ENCODE results near the gene WHRN.
A peak's percentile ranks its signal among the peaks of the same experiment; 100 is the strongest.

Gene WHRN

DNA sequence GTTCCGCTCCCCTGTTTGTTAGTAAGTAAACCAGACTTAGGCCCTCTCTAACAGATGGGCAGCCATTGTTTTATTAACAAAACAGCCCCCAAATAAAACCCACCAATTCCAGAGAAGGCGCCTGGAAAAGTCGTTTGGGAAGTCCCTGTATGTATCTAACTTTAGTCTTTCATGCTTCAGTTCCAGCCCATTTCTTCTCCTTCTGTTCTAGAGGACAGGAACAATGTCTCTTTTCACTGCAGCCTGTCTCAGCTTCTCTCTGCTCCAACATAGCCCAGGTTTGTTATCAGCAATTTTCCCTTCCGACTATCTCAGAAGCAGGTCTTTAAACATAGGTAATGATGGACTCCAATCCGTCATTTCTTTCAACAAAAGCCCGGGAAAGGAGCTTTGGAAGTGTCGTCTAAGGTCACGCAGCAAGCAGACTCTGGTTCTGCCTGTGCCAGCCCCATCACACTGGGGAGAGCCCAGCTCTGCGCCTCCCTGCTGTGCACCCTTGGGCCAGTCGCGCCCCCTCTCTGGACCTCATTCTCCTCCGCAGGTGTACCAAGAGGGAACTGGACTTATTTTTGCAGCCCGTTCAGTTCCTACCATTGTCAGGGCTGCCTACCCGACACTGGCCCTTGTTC, 107.9 kb downstream of the WHRN start:
- no peak for DNase-seq (ENCODE audit: low spot score)

DNA sequence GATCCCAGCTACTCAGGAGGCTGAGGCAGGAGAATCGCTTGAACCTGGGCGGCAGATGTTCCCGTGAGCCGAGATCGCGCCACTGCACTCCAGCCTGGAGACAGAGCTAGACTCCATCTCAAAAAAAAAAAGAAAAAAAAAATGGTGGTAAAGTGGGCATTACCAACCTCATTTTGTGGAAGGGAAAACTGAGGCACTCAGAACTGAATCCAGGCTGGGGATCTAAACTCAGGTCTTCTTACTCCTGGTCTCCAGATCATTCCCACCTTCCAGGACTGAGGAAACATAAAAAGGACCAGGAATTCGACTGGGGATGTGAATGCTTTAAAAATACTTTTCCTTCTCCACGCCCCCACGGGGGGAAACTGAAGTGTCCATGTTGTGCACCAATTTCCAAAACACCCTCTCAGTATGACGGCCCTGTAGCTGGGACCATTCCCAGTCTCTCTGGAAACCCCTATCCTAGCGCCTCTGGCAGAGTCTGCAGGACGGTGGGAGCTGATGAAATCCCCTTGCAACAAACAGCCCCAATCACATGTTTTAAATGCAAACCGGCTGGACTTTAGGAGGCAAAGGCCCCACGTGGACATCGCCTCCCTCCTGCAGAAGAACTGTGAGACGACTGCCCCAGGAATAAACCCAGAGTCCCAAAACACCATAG, 108.6 kb downstream of the WHRN start:
- no peak for DNase-seq (ENCODE audit: low spot score)

DNA sequence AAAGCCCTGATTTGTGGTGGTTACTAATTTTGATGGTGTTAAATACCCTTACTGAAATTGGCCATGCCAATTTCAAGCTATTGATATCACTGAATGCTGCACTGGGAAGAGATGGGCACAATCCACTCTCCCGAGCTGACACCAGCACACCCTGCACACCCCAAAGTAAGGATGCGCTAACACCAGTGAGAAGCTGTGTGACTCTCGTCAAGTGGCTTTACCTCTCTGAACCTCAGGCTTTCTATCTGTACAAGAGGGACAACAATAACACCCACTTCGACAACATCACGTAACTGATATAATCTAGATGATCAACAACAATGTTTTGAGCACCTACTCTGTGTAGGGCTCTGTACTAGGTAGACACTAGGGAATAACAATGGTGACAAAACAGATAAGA, 109.5 kb downstream of the WHRN start:
- DNase-seq (ENCODE audit: low spot score), result no peak

DNA sequence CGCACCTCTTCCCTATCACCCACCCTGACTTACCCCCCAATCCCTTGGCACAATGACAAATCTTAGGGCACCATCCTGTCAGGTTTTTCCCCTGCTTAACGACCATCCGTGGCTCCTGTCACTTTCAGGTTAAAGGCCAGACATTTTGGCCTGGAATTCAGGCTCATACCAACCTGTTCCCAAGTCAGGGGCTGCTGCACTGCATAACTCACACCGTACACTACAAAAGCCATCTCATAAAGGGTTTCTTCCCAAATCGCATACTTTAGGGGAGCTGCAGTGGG, 110.0 kb downstream of the WHRN start:
- no peak for DNase-seq (ENCODE audit: low spot score)

GRCh38 chr9:114394523-114395333, 110.5 kb downstream of the WHRN start:
- DNase-seq (ENCODE audit: low spot score), result no peak

DNA sequence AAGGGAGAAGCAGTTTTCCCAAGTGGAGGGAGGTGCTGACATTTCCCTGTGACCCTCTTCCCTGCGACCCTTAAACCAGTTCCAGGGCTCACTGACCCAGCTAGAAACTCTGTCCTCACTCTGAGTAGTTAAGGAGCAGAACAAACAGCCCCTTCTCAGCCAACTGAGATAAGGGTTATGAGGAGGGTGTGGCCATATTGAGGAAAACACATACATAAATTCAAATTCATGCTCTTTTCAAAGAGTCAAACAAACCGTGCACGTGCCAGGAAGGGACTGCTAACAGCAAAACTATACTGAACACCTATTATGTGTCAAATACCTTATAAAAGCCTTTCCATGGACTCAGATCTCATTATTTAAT, 112.5 kb downstream of the WHRN start:
- DNase-seq (ENCODE audit: low spot score), result no peak

DNA sequence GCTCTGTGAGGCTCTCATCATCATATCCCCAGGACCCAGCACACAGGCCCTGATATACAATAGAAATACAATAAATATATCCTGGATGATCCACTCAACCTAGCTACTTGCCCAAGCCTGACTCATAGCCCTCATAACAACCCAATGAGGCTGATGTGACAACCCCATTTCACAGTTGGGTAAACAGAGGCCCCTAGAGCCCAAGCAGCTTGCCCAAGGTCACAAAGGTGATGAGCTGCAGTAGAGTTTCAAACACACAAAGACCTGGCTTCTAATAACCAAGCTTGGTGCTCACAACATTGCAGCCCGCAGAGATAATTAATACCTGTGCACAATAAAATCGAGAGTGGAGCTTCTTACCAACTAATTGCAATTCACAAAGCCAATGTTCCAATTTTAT, 114.3 kb downstream of the WHRN start:
- no peak for DNase-seq (ENCODE audit: low spot score)

- no peak for DNase-seq (ENCODE audit: low spot score)
Observed at GRCh38 chr9:114389612-114390368, 115.5 kb downstream of the WHRN start.

- no peak for DNase-seq (ENCODE audit: low spot score)
Observed at GRCh38 chr9:114388764-114389375, 116.4 kb downstream of the WHRN start.

- DNase-seq (ENCODE audit: low spot score), result no peak
Observed at GRCh38 chr9:114388357-114388682, 117.0 kb downstream of the WHRN start.

GRCh38 chr9:114387680-114388356, 117.5 kb downstream of the WHRN start, which contains the start of gene AKNA:
Gene AKNA (minus strand): TSS chr9:114387982. CDS start chr9:114381333, 6,649 bp downstream.
- DNase-seq (ENCODE audit: low spot score), result peak; percentile 62

GRCh38 chr9:114386886-114387679, 118.2 kb downstream of the WHRN start:
- DNase-seq (ENCODE audit: low spot score), result no peak

- DNase-seq (ENCODE audit: low spot score), result no peak
Observed at GRCh38 chr9:114386361-114386885, 118.8 kb downstream of the WHRN start.

DNA sequence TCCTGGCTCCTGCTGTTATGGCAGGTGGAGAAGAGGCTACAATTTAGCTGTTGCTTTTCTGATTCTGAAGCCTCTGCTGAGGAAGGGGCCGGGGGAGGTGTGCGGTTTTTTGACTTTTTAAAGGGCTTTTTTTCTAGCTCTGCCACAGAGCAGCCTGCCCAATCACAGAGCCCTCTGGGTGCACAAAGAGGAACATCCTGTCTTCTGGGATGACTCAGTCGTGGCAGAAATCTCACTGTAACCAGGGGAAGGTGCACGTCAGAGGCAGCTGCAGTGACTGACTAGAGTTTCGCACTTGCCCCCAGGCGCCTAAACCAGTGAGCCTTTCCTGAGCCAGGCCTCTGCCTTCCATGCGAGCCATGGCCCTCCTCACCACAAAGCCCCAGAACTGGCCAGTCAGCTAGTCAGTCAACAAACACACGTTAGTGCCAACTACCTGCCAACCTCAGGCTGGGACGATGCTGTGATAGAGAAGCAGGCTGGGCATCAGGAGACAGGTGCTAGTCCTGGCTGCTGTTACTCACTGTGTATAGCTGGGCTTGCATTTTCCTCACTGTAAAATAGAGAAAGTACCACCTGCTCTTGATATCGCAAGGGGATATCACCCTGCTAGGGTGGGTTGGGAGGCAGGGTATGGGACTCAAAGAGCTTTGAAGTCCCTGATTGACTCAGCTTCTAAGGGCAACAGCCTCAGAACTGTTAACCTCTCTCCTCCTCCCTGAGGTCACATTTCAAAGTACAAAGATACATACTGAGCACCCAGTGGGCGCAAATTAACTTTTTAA, 119.7 kb downstream of the WHRN start:
- DNase-seq (ENCODE audit: low spot score), result peak; percentile 85

- no peak for DNase-seq (ENCODE audit: low spot score)
Observed at GRCh38 chr9:114384836-114385396, 120.4 kb downstream of the WHRN start.

- no peak for DNase-seq (ENCODE audit: low spot score)
Observed at GRCh38 chr9:114384341-114384740, 120.9 kb downstream of the WHRN start.

DNA sequence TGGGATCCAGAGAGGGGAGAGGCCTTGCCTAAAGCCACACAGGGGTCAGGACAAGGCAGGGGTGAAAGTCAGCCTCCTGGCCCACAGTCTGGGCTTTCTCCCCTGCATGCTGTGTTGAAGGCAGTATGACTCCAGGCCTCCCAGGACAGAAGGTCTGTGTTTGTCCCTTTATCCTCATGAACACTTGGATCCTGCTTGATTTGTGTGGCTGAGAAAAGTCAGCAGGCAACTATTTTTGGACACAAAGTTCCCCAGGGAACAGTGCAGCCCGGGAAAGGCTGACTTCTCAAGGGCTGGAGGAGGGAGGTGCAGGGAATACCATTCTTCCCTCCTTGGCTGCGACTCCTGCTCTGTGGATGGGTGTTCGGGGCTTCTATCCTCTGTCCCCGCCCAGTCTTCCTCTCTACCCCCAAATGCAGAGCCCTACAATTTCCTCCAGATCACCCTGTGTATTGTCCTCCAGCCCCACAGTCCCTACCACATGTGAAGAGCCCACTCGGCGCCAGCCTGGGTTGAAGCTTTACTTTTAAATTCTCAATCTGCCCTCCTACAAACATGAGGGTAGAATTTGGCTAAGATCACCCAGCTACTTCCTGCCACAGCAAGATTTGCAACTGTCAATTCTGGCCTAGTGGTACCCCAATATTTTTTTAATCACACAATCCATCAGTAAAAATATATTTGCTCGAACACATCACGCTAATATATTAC, 121.6 kb downstream of the WHRN start:
- DNase-seq (ENCODE audit: low spot score), result peak; percentile 68

- no peak for DNase-seq (ENCODE audit: low spot score)
Observed at GRCh38 chr9:114382699-114383520, 122.4 kb downstream of the WHRN start.
